Measurements from ENCODE around the gene NSD2. TPM values are rescaled to one million over a fixed set of nuclear protein-coding genes. Genes with fewer than 3 reads are reported as not detected.

Gene NSD2
- total and polyA plus RNA-seq, 9 donors = 9.1 to 41.9 (median 20.3) TPM

DNA sequence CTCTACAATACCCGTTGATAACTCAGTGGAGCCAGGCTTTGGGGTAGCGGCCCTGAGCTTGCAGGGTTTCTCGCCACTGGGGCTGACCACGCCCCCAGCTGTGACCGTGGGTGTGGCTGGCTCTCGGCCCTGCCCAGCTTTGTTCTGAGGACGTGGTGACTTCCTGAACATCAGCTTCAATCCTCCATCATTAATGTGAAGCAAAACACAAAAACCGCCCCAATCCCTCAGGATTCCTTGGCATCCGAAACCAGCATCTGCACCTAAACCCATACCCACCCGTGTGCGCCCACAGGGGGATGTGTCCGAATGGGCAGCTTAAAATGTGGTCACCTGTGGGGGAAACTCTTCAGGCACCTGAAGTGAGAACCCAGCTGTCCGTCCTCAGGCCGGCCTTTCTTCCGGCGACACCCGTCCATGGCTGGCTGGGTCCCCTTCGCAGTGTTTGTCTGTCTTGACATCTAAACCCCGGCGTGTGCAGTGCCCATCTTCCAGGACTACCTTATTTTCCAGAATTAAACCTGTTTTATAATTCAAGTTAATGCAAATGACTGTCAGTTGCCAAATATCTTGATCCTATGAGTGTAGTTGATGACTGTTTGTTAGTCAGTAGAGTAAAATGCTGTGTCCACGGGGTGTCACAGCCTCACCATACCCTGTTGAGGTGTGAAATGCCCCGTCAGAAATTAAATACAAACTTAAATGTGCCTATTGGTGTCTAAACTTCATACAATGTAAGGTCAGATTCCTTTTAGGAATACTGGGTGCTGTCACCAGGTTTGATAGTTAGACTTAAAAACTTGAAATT, 110.3 kb downstream of the NSD2 start:
- intact Hi-C loops (cut with DNase I) = no loop called here
- Histone ChIP-seq H3K27ac (no peak overlapping the region), H3K4me1 (ENCODE audit: insufficient read depth) (no peaks in the 10 kb centered on the region), H3K27me3 (no peaks in the 10 kb centered on the region), H3K4me3 (no peak overlapping the region), H3K36me3 (no peaks in the 10 kb centered on the region), H3K9me3 (no peaks in the 10 kb centered on the region)
- TF ChIP-seq POLR2A (IDR thresholded peaks at IDR 0.05) (no peak), EP300 (IDR thresholded peaks at IDR 0.05) (no peak)
- TF ChIP-seq, protein P1, sequence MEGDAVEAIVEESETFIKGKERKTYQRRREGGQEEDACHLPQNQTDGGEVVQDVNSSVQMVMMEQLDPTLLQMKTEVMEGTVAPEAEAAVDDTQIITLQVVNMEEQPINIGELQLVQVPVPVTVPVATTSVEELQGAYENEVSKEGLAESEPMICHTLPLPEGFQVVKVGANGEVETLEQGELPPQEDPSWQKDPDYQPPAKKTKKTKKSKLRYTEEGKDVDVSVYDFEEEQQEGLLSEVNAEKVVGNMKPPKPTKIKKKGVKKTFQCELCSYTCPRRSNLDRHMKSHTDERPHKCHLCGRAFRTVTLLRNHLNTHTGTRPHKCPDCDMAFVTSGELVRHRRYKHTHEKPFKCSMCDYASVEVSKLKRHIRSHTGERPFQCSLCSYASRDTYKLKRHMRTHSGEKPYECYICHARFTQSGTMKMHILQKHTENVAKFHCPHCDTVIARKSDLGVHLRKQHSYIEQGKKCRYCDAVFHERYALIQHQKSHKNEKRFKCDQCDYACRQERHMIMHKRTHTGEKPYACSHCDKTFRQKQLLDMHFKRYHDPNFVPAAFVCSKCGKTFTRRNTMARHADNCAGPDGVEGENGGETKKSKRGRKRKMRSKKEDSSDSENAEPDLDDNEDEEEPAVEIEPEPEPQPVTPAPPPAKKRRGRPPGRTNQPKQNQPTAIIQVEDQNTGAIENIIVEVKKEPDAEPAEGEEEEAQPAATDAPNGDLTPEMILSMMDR (IDR thresholded peaks at IDR 0.05) = no peak
- 80 to 81% (median 80%) methylated on average over 22 of the region's 22 CpGs for WGBS, 3 donors
- DNase-seq = no peak

DNA sequence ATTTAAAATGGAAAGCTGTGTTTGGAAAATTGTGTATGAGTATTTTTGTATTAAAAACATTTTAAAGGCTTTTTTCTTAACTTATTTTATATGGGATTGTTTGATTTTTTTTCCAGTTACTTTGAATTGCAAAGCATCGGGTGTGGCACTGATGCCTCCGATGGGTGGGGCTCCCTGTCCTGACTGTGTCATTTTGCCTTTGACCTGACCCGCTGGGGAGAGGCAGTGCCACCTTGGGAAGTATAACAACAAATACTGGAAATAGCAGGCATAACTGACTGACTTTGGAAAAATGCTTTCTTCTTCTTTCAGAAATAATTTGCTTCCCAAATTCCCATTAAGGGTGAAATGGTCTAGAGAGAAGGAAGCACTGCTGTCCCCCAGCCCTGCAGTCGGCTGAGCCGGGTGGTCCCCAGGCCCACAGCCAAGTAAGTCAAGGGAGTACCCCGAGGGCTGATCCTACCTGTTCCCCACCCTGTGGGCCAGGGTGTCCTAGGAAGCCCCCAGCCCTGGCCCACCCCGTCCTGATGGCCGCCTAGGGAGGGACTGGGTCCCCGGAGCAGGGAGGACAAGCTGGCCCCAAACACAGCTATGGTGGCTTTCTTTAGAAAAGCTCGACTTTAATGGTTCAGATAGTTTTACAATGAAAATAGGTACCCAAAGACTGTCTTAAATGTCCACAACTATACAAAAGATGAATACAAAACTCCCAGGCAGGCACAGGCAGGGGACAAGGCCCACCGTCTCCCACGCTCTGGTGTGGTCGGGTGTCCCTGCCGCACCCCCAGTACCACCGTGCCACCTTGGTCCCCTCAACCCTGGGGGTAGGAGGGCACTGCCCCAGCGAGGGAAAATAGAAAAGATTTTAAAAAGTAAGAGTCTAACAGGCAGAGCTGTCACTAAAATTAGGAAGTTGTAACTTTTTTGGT, 111.2 kb downstream of the NSD2 start:
- no peak overlapping the region for H3K4me3 ChIP-seq
- no peak for DNase-seq
- WGBS, 3 donors = 82 to 87% (median 85%) methylated on average over 16 of the region's 16 CpGs
- intact Hi-C loops (cut with DNase I) = no loop called here
- no peak overlapping the region for H3K27ac ChIP-seq
- H3K9me3 ChIP-seq = no peaks in the 10 kb centered on the region
- no peaks in the 10 kb centered on the region for H3K36me3 ChIP-seq
- TF ChIP-seq POLR2A (IDR thresholded peaks at IDR 0.05) = no peak
- no peaks in the 10 kb centered on the region for H3K27me3 ChIP-seq
- H3K4me1 ChIP-seq (ENCODE audit: insufficient read depth) = no peaks in the 10 kb centered on the region

DNA sequence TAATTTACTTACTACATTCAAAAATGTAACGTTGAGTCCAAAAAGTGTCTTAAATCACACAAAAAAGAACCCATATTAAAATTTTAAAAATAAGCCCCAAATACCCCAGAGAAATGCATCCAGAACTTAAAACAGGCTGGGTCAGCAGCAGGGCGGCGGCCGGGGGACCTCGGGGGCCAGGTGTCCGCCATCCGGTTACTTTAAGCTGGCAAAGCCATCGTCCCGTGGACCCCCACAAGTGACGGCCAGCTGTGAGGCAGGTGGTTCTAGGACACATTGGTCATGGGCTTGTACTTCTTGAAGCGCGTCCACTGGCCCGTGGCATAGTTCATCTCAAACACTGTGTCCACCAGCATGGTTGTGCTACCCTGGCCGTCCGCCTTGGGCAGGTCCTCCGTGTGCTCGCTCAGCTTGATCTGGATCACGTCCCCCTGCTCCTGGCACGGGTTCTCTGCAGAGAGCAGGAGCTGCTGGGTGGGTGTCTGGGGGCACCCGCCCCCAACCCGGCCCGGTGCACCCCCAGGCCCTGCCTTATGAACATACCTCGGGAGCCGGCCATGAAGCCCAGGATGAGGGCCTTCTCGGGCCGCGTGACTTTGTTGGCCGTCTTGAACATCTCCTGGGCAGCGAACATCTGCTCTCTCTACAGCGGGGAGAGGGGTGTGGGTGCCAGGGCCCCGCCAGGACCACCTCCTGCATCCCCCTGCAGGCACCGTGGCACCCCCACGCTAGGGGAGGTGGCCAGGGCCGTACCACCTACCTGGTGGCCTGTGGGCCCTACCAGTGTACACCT, 112.1 kb downstream of the NSD2 start:
- H3K4me3 ChIP-seq = no peak overlapping the region
- intact Hi-C loops (cut with DNase I) = no loop called here
- TF ChIP-seq, protein P1 (IDR thresholded peaks at IDR 0.05) = no peak
- TF ChIP-seq POLR2A (IDR thresholded peaks at IDR 0.05) (no peak), EP300 (IDR thresholded peaks at IDR 0.05) (no peak)
- no peaks in the 10 kb centered on the region for H3K4me1 ChIP-seq (ENCODE audit: insufficient read depth)
- no peaks in the 10 kb centered on the region for H3K36me3 ChIP-seq
- H3K27ac ChIP-seq = no peak overlapping the region
- no peak for DNase-seq
- no peaks in the 10 kb centered on the region for H3K27me3 ChIP-seq
- no peaks in the 10 kb centered on the region for H3K9me3 ChIP-seq
- 86 to 90% (median 89%) methylated on average over 33 to 34 of the region's 34 CpGs for WGBS, 3 donors

DNA sequence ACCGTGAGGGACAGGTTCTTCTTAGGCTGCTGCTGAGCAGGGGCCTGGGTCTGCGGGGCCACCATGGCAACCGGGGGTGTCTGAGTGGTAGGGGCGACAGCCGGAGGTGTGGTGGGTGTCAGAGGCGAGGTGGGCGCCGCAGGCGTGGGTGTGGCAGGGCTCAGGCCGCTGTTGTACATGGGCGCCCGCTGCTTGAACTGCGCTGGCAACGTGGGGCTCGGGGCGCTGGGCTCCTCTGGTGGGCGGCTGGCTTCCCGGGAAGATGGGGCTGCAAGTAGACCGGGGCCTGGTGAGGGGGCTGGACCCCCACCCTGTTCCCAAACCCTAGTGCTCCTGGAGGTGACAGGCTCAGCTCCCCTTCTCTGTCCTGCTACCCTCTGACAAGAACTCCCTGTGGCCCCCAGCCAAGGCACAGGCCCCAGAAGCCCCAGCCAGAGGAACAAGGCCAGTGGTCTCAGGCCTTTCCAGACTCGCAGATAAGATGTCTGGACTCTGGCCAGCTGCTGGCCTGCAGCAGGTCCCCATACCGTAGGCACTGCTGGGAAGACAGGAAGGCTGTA, 112.7 kb downstream of the NSD2 start:
- H3K36me3 ChIP-seq = no peaks in the 10 kb centered on the region
- no peaks in the 10 kb centered on the region for H3K9me3 ChIP-seq

More for the DNA sequence above, 112.7 kb downstream of the NSD2 start:
- peak in 4 of 5 donors; percentile 35 to 65 (median 46) for DNase-seq
- no peaks in the 10 kb centered on the region for H3K4me1 ChIP-seq (ENCODE audit: insufficient read depth)
- H3K4me3 ChIP-seq = no peak overlapping the region
- no peaks in the 10 kb centered on the region for H3K27me3 ChIP-seq
- WGBS, 3 donors = 81 to 88% (median 85%) methylated on average over 20 to 21 of the region's 21 CpGs
- no peak overlapping the region for H3K27ac ChIP-seq
- TF ChIP-seq POLR2A (IDR thresholded peaks at IDR 0.05) (no peak), EP300 (IDR thresholded peaks at IDR 0.05) (no peak)
- TF ChIP-seq, protein P1 (IDR thresholded peaks at IDR 0.05) = no peak
- intact Hi-C loops (cut with DNase I) = no loop called here

All from ovary (tissue), 9 donors.